ENCODE results near the gene AGA.

DNA sequence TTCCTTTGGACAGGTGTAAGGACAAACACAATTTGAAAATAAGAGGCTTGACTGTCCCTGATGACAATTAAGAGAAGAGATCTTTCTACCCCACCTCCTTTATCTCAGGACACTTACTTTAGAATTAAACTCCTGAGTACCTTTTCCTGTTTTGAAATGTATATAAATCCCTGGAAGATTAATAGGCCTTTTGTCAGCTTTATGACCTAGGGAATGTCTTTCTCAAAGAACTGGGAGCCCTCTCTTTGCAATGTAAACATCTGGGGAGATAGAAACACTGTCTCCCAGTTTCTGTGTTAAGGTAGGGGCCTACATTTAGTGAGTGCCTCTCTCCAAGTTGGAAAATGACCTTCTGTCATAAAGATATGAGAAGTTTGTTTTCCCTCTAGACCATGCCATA lies 31.7 kb downstream of the AGA start:
- TF ChIP-seq, protein P1, sequence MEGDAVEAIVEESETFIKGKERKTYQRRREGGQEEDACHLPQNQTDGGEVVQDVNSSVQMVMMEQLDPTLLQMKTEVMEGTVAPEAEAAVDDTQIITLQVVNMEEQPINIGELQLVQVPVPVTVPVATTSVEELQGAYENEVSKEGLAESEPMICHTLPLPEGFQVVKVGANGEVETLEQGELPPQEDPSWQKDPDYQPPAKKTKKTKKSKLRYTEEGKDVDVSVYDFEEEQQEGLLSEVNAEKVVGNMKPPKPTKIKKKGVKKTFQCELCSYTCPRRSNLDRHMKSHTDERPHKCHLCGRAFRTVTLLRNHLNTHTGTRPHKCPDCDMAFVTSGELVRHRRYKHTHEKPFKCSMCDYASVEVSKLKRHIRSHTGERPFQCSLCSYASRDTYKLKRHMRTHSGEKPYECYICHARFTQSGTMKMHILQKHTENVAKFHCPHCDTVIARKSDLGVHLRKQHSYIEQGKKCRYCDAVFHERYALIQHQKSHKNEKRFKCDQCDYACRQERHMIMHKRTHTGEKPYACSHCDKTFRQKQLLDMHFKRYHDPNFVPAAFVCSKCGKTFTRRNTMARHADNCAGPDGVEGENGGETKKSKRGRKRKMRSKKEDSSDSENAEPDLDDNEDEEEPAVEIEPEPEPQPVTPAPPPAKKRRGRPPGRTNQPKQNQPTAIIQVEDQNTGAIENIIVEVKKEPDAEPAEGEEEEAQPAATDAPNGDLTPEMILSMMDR (conservative IDR thresholded peaks at IDR 0.05; ENCODE audit: low read length): no peak
- TF ChIP-seq EZH2phosphoT487 (IDR thresholded peaks at IDR 0.05; ENCODE audit: borderline replicate concordance): no peak
